ENCODE data around the gene RCBTB1. TPM values are rescaled to one million over a fixed set of nuclear protein-coding genes. Genes with fewer than 3 reads are reported as not detected.
"Not testable (repeated sequence)": the region's sequence is repeated elsewhere in the genome, so short reads cannot be mapped to it uniquely, and the experiment has no call there.

RCBTB1 gene
- total and polyA plus RNA-seq, 12 donors = 6.1 to 23.5 (median 18.2) TPM

GRCh38 chr13:49607761-49608160 is 22.4 kb upstream of the RCBTB1 start:
- Histone ChIP-seq H3K36me3 (no peaks in the 10 kb centered on the region), H3K27ac (no peak overlapping the region), H3K27me3 (no peaks in the 10 kb centered on the region), H3K9me3 (peaks cover 0 to 14% (median 0%) of the 10 kb centered on the region in 11 donors), H3K4me3 (no peak overlapping the region), H3K4me1 (peaks cover 0 to 18% (median 0%) of the 10 kb centered on the region in 9 donors)
- no peak for TF ChIP-seq CTCF (IDR thresholded peaks at IDR 0.05)
- ATAC-seq = no peak
- WGBS, 2 donors = 41 to 46% methylated on average over 5 of the region's 5 CpGs
- no peak for DNase-seq
- intact Hi-C loops (cut with DNase I) = loop anchor here (1.0 to 10.0 kb wide), 8 partner anchors 73 to 307 kb away; partner anchors contain the start of gene PHF11 (in 2 of the 10)

- Histone ChIP-seq H3K4me1 (peaks cover 0 to 18% (median 0%) of the 10 kb centered on the region in 9 donors), H3K27ac (peak overlapping the region in 5 of 10 donors; percentile 34 to 53 (median 45)), H3K36me3 (no peaks in the 10 kb centered on the region), H3K27me3 (no peaks in the 10 kb centered on the region), H3K9me3 (peaks cover 0 to 6% (median 0%) of the 10 kb centered on the region in 11 donors), H3K4me3 (peak overlapping the region in 8 of 10 donors; percentile 18 to 52 (median 42))
- peak; percentile 85 to 88 for DNase-seq
- intact Hi-C loops (cut with DNase I) = loop anchor here in 9 of 10 donors (1.0 to 10.0 kb wide), 8 partner anchors 72 to 306 kb away; partner anchors contain the start of gene PHF11 (in 2 of the 9)
- peak; percentile 68 to 93 (median 84) for TF ChIP-seq CTCF (IDR thresholded peaks at IDR 0.05)
- 30 to 32% methylated on average over 15 of the region's 15 CpGs for WGBS, 2 donors
- peak; percentile 93 to 99 (median 97) for ATAC-seq
These were observed 21.6 kb upstream of the RCBTB1 start for GRCh38 chr13:49606747-49607648.

GRCh38 chr13:49604570-49604969 is 19.2 kb upstream of the RCBTB1 start:
- ATAC-seq = no peak
- Histone ChIP-seq H3K36me3 (no peaks in the 10 kb centered on the region), H3K4me3 (no peak overlapping the region), H3K27me3 (no peaks in the 10 kb centered on the region), H3K9me3 (no peaks in the 10 kb centered on the region), H3K4me1 (peaks cover 0 to 18% (median 0%) of the 10 kb centered on the region in 9 donors), H3K27ac (no peak overlapping the region)
- intact Hi-C loops (cut with DNase I) = loop anchor here in 2 of 10 donors (10.0 kb wide), 2 partner anchors 70 to 110 kb away; partner anchors contain the start of gene PHF11 (in 1 of the 2)
- no peak for DNase-seq
- no peak for TF ChIP-seq CTCF (IDR thresholded peaks at IDR 0.05)
- 59 to 63% methylated on average over 5 of the region's 5 CpGs for WGBS, 2 donors

- H3K27ac ChIP-seq, ATAC-seq, H3K36me3 ChIP-seq, H3K4me3 ChIP-seq, H3K4me1 ChIP-seq, H3K9me3 ChIP-seq, DNase-seq, H3K27me3 ChIP-seq: not testable (repeated sequence)
- intact Hi-C loops (cut with DNase I) = loop anchor here in 2 of 10 donors (10.0 kb wide), 2 partner anchors 68 to 108 kb away; partner anchors contain the start of gene PHF11 (in 1 of the 2)
- 93% methylated on average over 7 of the region's 7 CpGs for whole genome bisulfite sequencing, 2 donors
These were observed 17.3 kb upstream of the RCBTB1 start for GRCh38 chr13:49602615-49603014.

All from heart right ventricle (tissue), 16 donors.